ENCODE data around the gene OSMR.

DNA sequence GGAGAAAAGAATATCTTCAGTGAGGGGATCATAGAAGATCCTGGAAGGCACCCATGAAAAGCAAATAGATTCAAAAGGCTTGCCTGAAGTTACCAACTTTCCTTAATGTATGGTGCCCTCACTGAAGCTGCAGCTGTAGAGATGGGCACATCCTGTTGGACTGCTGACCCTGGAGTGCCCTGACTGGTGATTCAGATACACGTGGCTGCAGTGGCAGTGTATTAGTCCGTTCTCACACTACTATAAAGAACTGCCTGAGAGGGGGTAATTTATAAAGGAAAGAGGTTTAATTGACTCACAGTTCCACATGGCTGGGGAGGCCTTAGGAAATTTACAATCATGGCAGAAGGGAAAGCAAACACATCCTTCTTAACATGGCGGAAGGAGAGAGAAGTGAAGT lies 80.3 kb downstream of the OSMR start:
- TF ChIP-seq, protein P1, sequence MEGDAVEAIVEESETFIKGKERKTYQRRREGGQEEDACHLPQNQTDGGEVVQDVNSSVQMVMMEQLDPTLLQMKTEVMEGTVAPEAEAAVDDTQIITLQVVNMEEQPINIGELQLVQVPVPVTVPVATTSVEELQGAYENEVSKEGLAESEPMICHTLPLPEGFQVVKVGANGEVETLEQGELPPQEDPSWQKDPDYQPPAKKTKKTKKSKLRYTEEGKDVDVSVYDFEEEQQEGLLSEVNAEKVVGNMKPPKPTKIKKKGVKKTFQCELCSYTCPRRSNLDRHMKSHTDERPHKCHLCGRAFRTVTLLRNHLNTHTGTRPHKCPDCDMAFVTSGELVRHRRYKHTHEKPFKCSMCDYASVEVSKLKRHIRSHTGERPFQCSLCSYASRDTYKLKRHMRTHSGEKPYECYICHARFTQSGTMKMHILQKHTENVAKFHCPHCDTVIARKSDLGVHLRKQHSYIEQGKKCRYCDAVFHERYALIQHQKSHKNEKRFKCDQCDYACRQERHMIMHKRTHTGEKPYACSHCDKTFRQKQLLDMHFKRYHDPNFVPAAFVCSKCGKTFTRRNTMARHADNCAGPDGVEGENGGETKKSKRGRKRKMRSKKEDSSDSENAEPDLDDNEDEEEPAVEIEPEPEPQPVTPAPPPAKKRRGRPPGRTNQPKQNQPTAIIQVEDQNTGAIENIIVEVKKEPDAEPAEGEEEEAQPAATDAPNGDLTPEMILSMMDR (IDR thresholded peaks at IDR 0.05), result no peak
- no peak for TF ChIP-seq ZFX (IDR thresholded peaks at IDR 0.05; ENCODE audit: borderline replicate concordance)
